H1 (cell line): ENCODE results near the gene MTCH1. TPM values are rescaled to one million over a fixed set of nuclear protein-coding genes. Genes with fewer than 3 reads are reported as not detected.
A peak's percentile ranks its signal among the peaks of the same experiment; 100 is the strongest.

Experiments
- CTCF ChIA-PET: fragments of 300-600 bp; sonication (Branson Sonifier 250); formaldehyde crosslinking; loops from one replicate; lab custom pipeline; 2021; ENCODE audit not compliant: partially characterized antibody; lab: Charles Lee
- POLR2A ChIA-PET: fragments of 300-600 bp; sonication (Branson Sonifier 250); formaldehyde crosslinking; loops from one replicate; lab custom pipeline; 2021; ENCODE audit warnings: inconsistent platforms; ENCODE audit not compliant: partially characterized antibody; lab: Charles Lee
- DNase-seq, 2 experiments: peaks; one replicate each; pipeline versions ENCODE4 v3.0.0 to v3.0.0-alpha.2; 2010 to 2022; ENCODE audit warnings: low spot score in 2 of 2, low read depth in 1 of 2, mixed read lengths in 1 of 2
- FAIRE-seq: peaks from 2 replicates; lab custom pipeline; 2011; peaks lifted over from hg19 to GRCh38; lab: Jason Lieb, UNC
- H2AFZ ChIP-seq: 2 replicates; pipeline ENCODE4 v1.8.1; 2012; ENCODE audit warnings: low read length, inconsistent platforms
- H2AK5ac ChIP-seq: 2 replicates; pipeline ENCODE4 v1.6.1; 2013; ENCODE audit warnings: low read depth, low read length
- H2BK120ac ChIP-seq: replicated peaks from 2 replicates; pipeline ENCODE3; 2013; ENCODE audit warnings: low read depth, low read length, inconsistent platforms
- H2BK12ac ChIP-seq: 2 replicates; pipeline ENCODE4 v1.6.1; 2013; ENCODE audit warnings: low read depth, low read length
- H2BK15ac ChIP-seq: 2 replicates; pipeline ENCODE4 v1.6.1; 2013; ENCODE audit warnings: low read length
- H2BK20ac ChIP-seq: 2 replicates; pipeline ENCODE4 v1.6.1; 2013; ENCODE audit warnings: low read length
- H2BK5ac ChIP-seq: 2 replicates; pipeline ENCODE4 v1.6.1; 2013; ENCODE audit warnings: low read depth, low read length
- H3K14ac ChIP-seq: 2 replicates; pipeline ENCODE4 v1.6.1; 2013; ENCODE audit warnings: inconsistent platforms; ENCODE audit not compliant: insufficient read length
- H3K18ac ChIP-seq: 2 replicates; pipeline ENCODE4 v1.6.1; 2013; ENCODE audit warnings: low read length; ENCODE audit errors: extremely low read depth
- H3K23ac ChIP-seq: 2 replicates; pipeline ENCODE4 v1.6.1; 2013; ENCODE audit warnings: inconsistent platforms; ENCODE audit not compliant: insufficient read length
- H3K23me2 ChIP-seq: 2 replicates; pipeline ENCODE4 v1.6.1; 2013; ENCODE audit warnings: low read depth, low read length
- H3K27ac ChIP-seq: 2 replicates; pipeline ENCODE4 v1.6.1; 2011; ENCODE audit warnings: low read depth, low read length, inconsistent platforms
- H3K27me3 ChIP-seq, 4 experiments: replicated peaks in 1 of 4; 1 replicate in 1 of 4; 2 replicates in 3 of 4; pipeline versions ENCODE4 v1.6.1 to v1.8.1; 2011 to 2013; ENCODE audit warnings: low read length in 3 of 4, mild to moderate bottlenecking in 3 of 4, inconsistent platforms in 2 of 4, mixed read lengths in 2 of 4, moderate library complexity in 1 of 4; ENCODE audit not compliant: control insufficient read depth in 3 of 4, insufficient read depth in 3 of 4; ENCODE audit errors: extremely low read depth in 1 of 4
- H3K36me3 ChIP-seq, 4 experiments: 2 replicates each; pipeline versions ENCODE4 v1.6.1 to v1.8.1; 2011 to 2013; ENCODE audit warnings: mild to moderate bottlenecking in 4 of 4, low read length in 3 of 4, moderate library complexity in 2 of 4, control low read depth in 1 of 4, inconsistent platforms in 1 of 4; ENCODE audit not compliant: insufficient read depth in 4 of 4, control insufficient read depth in 2 of 4
- H3K4ac ChIP-seq: replicated peaks from 2 replicates; pipeline ENCODE3; 2013; ENCODE audit warnings: low read length, low read depth, mixed read lengths, inconsistent platforms; ENCODE audit not compliant: insufficient read length
- H3K4me1 ChIP-seq, 4 experiments: replicated peaks in 1 of 4; 1 replicate in 1 of 4; 2 replicates in 3 of 4; pipeline versions ENCODE4 v1.6.1 to v1.8.1; 2011 to 2013; ENCODE audit warnings: low read length in 3 of 4, inconsistent platforms in 2 of 4, mixed read lengths in 1 of 4; ENCODE audit not compliant: insufficient read depth in 4 of 4, control insufficient read depth in 3 of 4
- H3K4me2 ChIP-seq, 2 experiments: 2 replicates each; pipeline versions ENCODE4 v1.6.1 to v1.8.1; 2011 to 2013; ENCODE audit warnings: low read depth in 2 of 2, low read length in 2 of 2, control low read depth in 1 of 2, inconsistent platforms in 1 of 2, mild to moderate bottlenecking in 1 of 2; ENCODE audit not compliant: insufficient read depth in 1 of 2
- H3K4me3 ChIP-seq, 4 experiments: fragments of 200-600, 300-600 bp in 1 of 4; sonication (generic), shearing (Covaris generic), sonication (Bioruptor Twin) in 1 of 4; 2 replicates each; pipeline versions ENCODE4 v1.5.1 to v1.8.1; 2011 to 2016; ENCODE audit warnings: low read length in 4 of 4, low read depth in 3 of 4, control low read depth in 2 of 4, inconsistent platforms in 2 of 4, mild to moderate bottlenecking in 2 of 4, mixed read lengths in 1 of 4, moderate library complexity in 1 of 4; ENCODE audit not compliant: insufficient read depth in 2 of 4; ENCODE audit errors: extremely low read depth in 1 of 4
- H3K56ac ChIP-seq: replicated peaks from 2 replicates; pipeline ENCODE3; 2013; ENCODE audit warnings: low read depth, mild to moderate bottlenecking, mixed read lengths, low read length, inconsistent platforms; ENCODE audit not compliant: insufficient read length
- H3K79me1 ChIP-seq: 2 replicates; pipeline ENCODE4 v1.6.1; 2013; ENCODE audit warnings: low read depth, low read length, control low read depth
- H3K79me2 ChIP-seq, 2 experiments: 2 replicates each; pipeline versions ENCODE4 v1.6.1 to v1.8.1; 2012 to 2013; ENCODE audit warnings: low read length in 2 of 2, mild to moderate bottlenecking in 2 of 2, inconsistent platforms in 1 of 2; ENCODE audit not compliant: insufficient read depth in 2 of 2, control insufficient read depth in 1 of 2
- H3K9ac ChIP-seq, 4 experiments: replicated peaks in 1 of 4; 1 replicate in 1 of 4; 2 replicates in 3 of 4; pipeline versions ENCODE4 v1.6.1 to v1.8.1; 2011 to 2013; ENCODE audit warnings: low read depth in 3 of 4, low read length in 3 of 4, control low read depth in 2 of 4, mild to moderate bottlenecking in 2 of 4, moderate library complexity in 2 of 4, inconsistent platforms in 1 of 4; ENCODE audit errors: extremely low read depth in 1 of 4
- H3K9me3 ChIP-seq, 2 experiments: 2 replicates each; pipeline versions ENCODE4 v1.6.1 to v1.8.1; 2012 to 2013; ENCODE audit warnings: mild to moderate bottlenecking in 2 of 2, moderate library complexity in 2 of 2, control low read depth in 1 of 2, inconsistent platforms in 1 of 2, low read depth in 1 of 2, low read length in 1 of 2, mixed read lengths in 1 of 2; ENCODE audit not compliant: insufficient read depth in 2 of 2
- H4K20me1 ChIP-seq, 2 experiments: replicated peaks in 1 of 2; 2 replicates each; pipeline versions ENCODE3 to v1.8.1; 2011 to 2013; ENCODE audit warnings: inconsistent platforms in 2 of 2, low read length in 2 of 2, mild to moderate bottlenecking in 1 of 2; ENCODE audit not compliant: insufficient read depth in 2 of 2, control insufficient read depth in 1 of 2
- H4K5ac ChIP-seq: 2 replicates; pipeline ENCODE4 v1.6.1; 2013; ENCODE audit warnings: low read length, low read depth, mixed read lengths, inconsistent platforms; ENCODE audit not compliant: insufficient read length
- H4K8ac ChIP-seq: 2 replicates; pipeline ENCODE4 v1.8.0; 2013; ENCODE audit warnings: mild to moderate bottlenecking, moderate library complexity, low read length, inconsistent platforms; ENCODE audit not compliant: insufficient read depth; ENCODE audit errors: extremely low read depth
- H4K91ac ChIP-seq: replicated peaks from 2 replicates; pipeline ENCODE3; 2013; ENCODE audit warnings: low read length, mixed read lengths, inconsistent platforms; ENCODE audit not compliant: insufficient read length
- BACH1 ChIP-seq: IDR thresholded peaks from 2 replicates; pipeline ENCODE4 v1.6.1; 2012; ENCODE audit warnings: low read length, improper control_type of control experiment
- BCL11A ChIP-seq, 2 experiments: IDR thresholded peaks; one replicate each; pipeline ENCODE4 v1.6.1; 2011; ENCODE audit warnings: low read depth in 2 of 2, low read length in 2 of 2, mild to moderate bottlenecking in 2 of 2
- EP300 ChIP-seq, 2 experiments: IDR thresholded peaks; 1 replicate in 1 of 2; 2 replicates in 1 of 2; pipeline ENCODE4 v1.6.1; 2011 to 2012; ENCODE audit warnings: low read depth in 2 of 2, low read length in 2 of 2, mild to moderate bottlenecking in 2 of 2, borderline replicate concordance in 1 of 2, inconsistent platforms in 1 of 2, moderate library complexity in 1 of 2
- KDM1A ChIP-seq: fragments of 200-600, 300-600 bp; sonication (generic); IDR thresholded peaks from 2 replicates; pipeline ENCODE4 v1.7.1; 2016; ENCODE audit warnings: mild to moderate bottlenecking, low read length, borderline replicate concordance
- SRF ChIP-seq: IDR thresholded peaks from 2 replicates; pipeline ENCODE4 v1.6.1; 2011; ENCODE audit warnings: mild to moderate bottlenecking, low read depth, low read length, moderate library complexity
- TAF7 ChIP-seq: optimal IDR thresholded peaks from 2 replicates; pipeline ENCODE3; 2011; ENCODE audit warnings: low read depth, mild to moderate bottlenecking, inconsistent platforms, low read length, moderate library complexity, borderline replicate concordance
- WGBS, 2 experiments: shearing (Covaris generic) in 1 of 2; methylation state at CpG; one replicate each; pipeline versions ENCODE4 v1.1.6 to v1.1.7; 2013 to 2015; ENCODE audit warnings: low lambda C conversion rate in 2 of 2, mixed read lengths in 2 of 2, inconsistent platforms in 1 of 2, low coverage in 1 of 2, missing lambda C conversion rate in 1 of 2; ENCODE audit not compliant: insufficient replicate concordance in 2 of 2, insufficient coverage in 1 of 2, insufficient read length in 1 of 2; ENCODE audit errors: extremely low coverage in 1 of 2, missing lambda C conversion rate in 1 of 2; 5-methylcytosine and 5-hydroxymethylcytosine counted together
- polyA plus RNA-seq, 7 experiments: library from polyadenylated mRNA; depleted of rRNA in 3 of 7; stranded (reverse) in 5 of 7; unstranded in 2 of 7; fragments of >200 nt in 5 of 7; fragments of 200-250 nt in 2 of 7; gene quantifications; 1 replicate in 5 of 7; 2 replicates in 1 of 7; 4 replicates in 1 of 7; pipeline versions ENCODE4 v1.2.1 to v1.2.3, GENCODE V29; 2011 to 2013; ENCODE audit warnings: missing spikeins in 2 of 7, mixed read lengths in 2 of 7
- total RNA-seq: library from RNA; stranded (reverse); fragmentation: NEBNext Ultra II Directional; extraction: Animal tissue kit (Norgen Biotek cat#: 25700); gene quantifications from 2 replicates; pipeline ENCODE4 v1.2.1, GENCODE V29; 2021

The MTCH1 gene
- total and polyA plus RNA-seq, 2 of the 8 experiments (the other 6 are each of a cell fraction or from before 2014, with no cell fraction given): 169 to 214 TPM

- H3K27me3 ChIP-seq: no peaks in the 10 kb centered on the region
- H3K56ac ChIP-seq: no peak overlapping the region
- H4K20me1 ChIP-seq: no peaks in the 10 kb centered on the region
- H2BK120ac ChIP-seq: no peak overlapping the region
- peaks cover 0 to 4% (median 2%) of the 10 kb centered on the region in 4 experiments; a peak in 4 of 7 replicates for H3K4me1 ChIP-seq
- H2BK12ac ChIP-seq: no peak overlapping the region
- no peak overlapping the region for H2BK5ac ChIP-seq
- no peak overlapping the region for H2AFZ ChIP-seq
- ChIA-PET CTCF (interaction anchor here (1.8 to 2.2 kb wide), 2 partner anchors 18 to 19 kb away, joined by 6 to 12 read pairs; no protein-coding TSS in a partner anchor), POLR2A (interaction anchor here (1.1 to 1.7 kb wide), 2 partner anchors 13 to 14 kb away, joined by 3 to 4 read pairs; no protein-coding TSS in a partner anchor)
- no peak overlapping the region for H3K27ac ChIP-seq
- FAIRE-seq: no peak
- no peaks in the 10 kb centered on the region for H3K23me2 ChIP-seq
- H4K91ac ChIP-seq: no peak overlapping the region
- no peak overlapping the region for H3K9ac ChIP-seq
- no peak overlapping the region for H3K4me3 ChIP-seq
- H3K14ac ChIP-seq: no peak overlapping the region
- no peak overlapping the region for H3K18ac ChIP-seq
- H3K79me2 ChIP-seq: no peaks in the 10 kb centered on the region
- no peak overlapping the region for H2AK5ac ChIP-seq
- H4K8ac ChIP-seq: peak overlapping the region; percentile 45; the same call in 1 of the 2 replicates
- no peak overlapping the region for H3K23ac ChIP-seq
- H3K9me3 ChIP-seq: no peaks in the 10 kb centered on the region
- H3K36me3 ChIP-seq: no peaks in the 10 kb centered on the region
- DNase-seq: no peak
- no peak overlapping the region for H2BK20ac ChIP-seq
- no peak overlapping the region for H4K5ac ChIP-seq
- H2BK15ac ChIP-seq: 0 out of 2 replicates have a peak overlapping the region, but pooled peaks have one; percentile 81
- WGBS, 2 experiments: 84% methylated on average over 12 of the region's 15 CpGs; no CpG with 5 or more reads in 1 of the 2 experiments
- H3K4ac ChIP-seq: no peak overlapping the region
- no peak overlapping the region for H3K4me2 ChIP-seq
- no peaks in the 10 kb centered on the region for H3K79me1 ChIP-seq
- TF ChIP-seq EP300 (IDR thresholded peaks at IDR 0.05; ENCODE audit: borderline replicate concordance in 1 of 2, low read depth in 2 of 2, low read length in 2 of 2) (no peak), BCL11A (IDR thresholded peaks at IDR 0.05; ENCODE audit: low read depth in 2 of 2, low read length in 2 of 2) (no peak), BACH1 (no peak), KDM1A (no peak), TAF7 (no peak), SRF (no peak)
Observed at GRCh38 chr6:36999061-36999750, 13.2 kb upstream of the MTCH1 start.
